HFFc6 (cell line): ENCODE data around the gene CDK14. TPM values are rescaled to one million over a fixed set of nuclear protein-coding genes. Genes with fewer than 3 reads are reported as not detected.
A peak's percentile ranks its signal among the peaks of the same experiment; 100 is the strongest.

Experiments
- DNase-seq: peaks from one replicate; pipeline ENCODE4 v3.0.0-alpha.2; 2018
- H3K27ac Mint-ChIP-seq: 2 replicates; pipeline ENCODE4 v1.8.0; 2020; ENCODE audit warnings: mild to moderate bottlenecking, mixed read lengths
- H3K27me3 Mint-ChIP-seq: 2 replicates; pipeline ENCODE4 v1.8.0; 2021; ENCODE audit warnings: mild to moderate bottlenecking, moderate library complexity, mixed read lengths; ENCODE audit not compliant: insufficient read depth
- H3K36me3 Mint-ChIP-seq: 2 replicates; pipeline ENCODE4 v1.8.0; 2021; ENCODE audit warnings: low read depth, mixed read lengths
- H3K4me1 Mint-ChIP-seq: 2 replicates; pipeline ENCODE4 v1.8.0; 2020; ENCODE audit warnings: low read depth, mixed read lengths
- H3K4me3 Mint-ChIP-seq: 2 replicates; pipeline ENCODE4 v1.8.0; 2020; ENCODE audit warnings: mild to moderate bottlenecking, moderate library complexity, mixed read lengths
- H3K9me3 Mint-ChIP-seq: 2 replicates; pipeline ENCODE4 v1.8.0; 2020; ENCODE audit warnings: mild to moderate bottlenecking, mixed read lengths
- CTCF ChIP-seq: fragments of 200-600 bp; sonication (generic); IDR thresholded peaks from 2 replicates; pipeline ENCODE4 v1.5.0; 2021; ENCODE audit warnings: antibody characterized with exemption, mild to moderate bottlenecking
- total RNA-seq, 6 experiments: library from RNA; stranded (reverse); fragmentation: NEBNext Ultra II Directional; extraction: Animal tissue kit (Norgen Biotek cat#: 25700); gene quantifications; 2 replicates in 1 of 6; 3 replicates in 5 of 6; pipeline ENCODE4 v1.2.3, GENCODE V29; 2021

CDK14 gene
- total RNA-seq, 6 experiments from 2014 or later: 18.4 to 28.6 (median 27.2) TPM

GRCh38 chr7:90621747-90622140 is 25.6 kb downstream of the CDK14 start:
- Mint-ChIP-seq H3K9me3 (no peaks in the 10 kb centered on the region), H3K4me3 (no peak overlapping the region), H3K27ac (no peak overlapping the region), H3K27me3 (no peaks in the 10 kb centered on the region), H3K36me3 (peaks cover 4% of the 10 kb centered on the region; the same call in 1 of the 2 replicates), H3K4me1 (peaks cover 58% of the 10 kb centered on the region)
- no peak for DNase-seq
- no peak for TF ChIP-seq CTCF

- Mint-ChIP-seq H3K27ac (no peak overlapping the region), H3K4me1 (peaks cover 58% of the 10 kb centered on the region), H3K4me3 (no peak overlapping the region), H3K9me3 (no peaks in the 10 kb centered on the region), H3K27me3 (no peaks in the 10 kb centered on the region), H3K36me3 (peaks cover 4% of the 10 kb centered on the region; the same call in 1 of the 2 replicates)
- no peak for TF ChIP-seq CTCF
- no peak for DNase-seq
Observed at GRCh38 chr7:90622670-90623069, 26.5 kb downstream of the CDK14 start.

- no peak for TF ChIP-seq CTCF
- Mint-ChIP-seq H3K36me3 (peaks cover 4% of the 10 kb centered on the region; the same call in 1 of the 2 replicates), H3K27ac (peak overlapping the region; percentile 90), H3K4me3 (peak overlapping the region; percentile 67), H3K27me3 (no peaks in the 10 kb centered on the region), H3K9me3 (no peaks in the 10 kb centered on the region), H3K4me1 (peaks cover 63% of the 10 kb centered on the region)
- DNase-seq: peak; percentile 6
Observed at GRCh38 chr7:90624225-90624911, 28.2 kb downstream of the CDK14 start.

- no peak for TF ChIP-seq CTCF
- H3K36me3 Mint-ChIP-seq: peaks cover 4% of the 10 kb centered on the region; the same call in 1 of the 2 replicates
- H3K9me3 Mint-ChIP-seq: no peaks in the 10 kb centered on the region
- H3K4me3 Mint-ChIP-seq: peak overlapping the region; percentile 67
- H3K27me3 Mint-ChIP-seq: no peaks in the 10 kb centered on the region
- no peak for DNase-seq
- H3K27ac Mint-ChIP-seq: peak overlapping the region; percentile 90
- peaks cover 66% of the 10 kb centered on the region for H3K4me1 Mint-ChIP-seq
Observed at GRCh38 chr7:90625051-90625450, 28.9 kb downstream of the CDK14 start.

- no peaks in the 10 kb centered on the region for H3K9me3 Mint-ChIP-seq
- no peaks in the 10 kb centered on the region for H3K27me3 Mint-ChIP-seq
- H3K4me1 Mint-ChIP-seq: peaks cover 66% of the 10 kb centered on the region
- DNase-seq: no peak
- no peak for TF ChIP-seq CTCF
- H3K4me3 Mint-ChIP-seq: peak overlapping the region; percentile 84
- peaks cover 4% of the 10 kb centered on the region; the same call in 1 of the 2 replicates for H3K36me3 Mint-ChIP-seq
- peak overlapping the region; percentile 58 for H3K27ac Mint-ChIP-seq
Observed at GRCh38 chr7:90625562-90625961, 29.4 kb downstream of the CDK14 start.
